ENCODE results near the gene DDIT3. TPM values are rescaled to one million over a fixed set of nuclear protein-coding genes. Genes with fewer than 3 reads are reported as not detected.

Gene DDIT3
- total RNA-seq, 2 donors from 2014 or later: 9.9 to 12.4 TPM

DNA sequence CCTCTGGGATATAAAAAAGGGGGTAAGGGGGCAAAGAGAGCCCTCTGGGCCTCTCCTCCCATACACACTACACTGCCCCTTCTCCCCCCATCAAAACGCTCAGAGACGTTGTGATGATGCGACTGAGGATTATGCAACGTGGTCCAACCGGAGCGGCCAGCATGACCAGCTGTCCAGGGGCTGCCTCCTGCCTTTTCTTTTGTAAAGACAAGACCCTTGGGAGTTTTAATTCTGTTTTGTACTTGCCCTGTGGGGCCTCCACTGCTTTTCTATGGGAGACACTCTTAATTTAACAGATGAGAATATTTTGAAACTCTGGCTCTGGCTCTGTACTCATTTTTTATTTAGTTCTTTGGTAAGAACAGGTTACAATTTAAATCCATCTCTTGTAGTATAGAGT, 9.5 kb upstream of the DDIT3 start:
- Mint-ChIP-seq H3K4me3 (no peak overlapping the region), H3K27me3 (ENCODE audit: insufficient read depth) (no peaks in the 10 kb centered on the region), H3K27ac (no peak overlapping the region), H3K4me1 (no peaks in the 10 kb centered on the region), H3K9me3 (no peaks in the 10 kb centered on the region), H3K36me3 (ENCODE audit: low read depth) (peaks cover 64% of the 10 kb centered on the region)
- DNase-seq: no peak
- H3K4me3 ChIP-seq (ENCODE audit: low read length): no peak overlapping the region
- H3K27ac ChIP-seq (ENCODE audit: low read depth, low read length): no peak overlapping the region
- peaks cover 6% of the 10 kb centered on the region for H3K4me1 ChIP-seq (ENCODE audit: control insufficient read depth, insufficient read depth, low read length)
- no peaks in the 10 kb centered on the region for H3K27me3 ChIP-seq (ENCODE audit: control insufficient read depth, insufficient read depth, low read length, poor library complexity, severe bottlenecking)
- TF ChIP-seq, protein P1, sequence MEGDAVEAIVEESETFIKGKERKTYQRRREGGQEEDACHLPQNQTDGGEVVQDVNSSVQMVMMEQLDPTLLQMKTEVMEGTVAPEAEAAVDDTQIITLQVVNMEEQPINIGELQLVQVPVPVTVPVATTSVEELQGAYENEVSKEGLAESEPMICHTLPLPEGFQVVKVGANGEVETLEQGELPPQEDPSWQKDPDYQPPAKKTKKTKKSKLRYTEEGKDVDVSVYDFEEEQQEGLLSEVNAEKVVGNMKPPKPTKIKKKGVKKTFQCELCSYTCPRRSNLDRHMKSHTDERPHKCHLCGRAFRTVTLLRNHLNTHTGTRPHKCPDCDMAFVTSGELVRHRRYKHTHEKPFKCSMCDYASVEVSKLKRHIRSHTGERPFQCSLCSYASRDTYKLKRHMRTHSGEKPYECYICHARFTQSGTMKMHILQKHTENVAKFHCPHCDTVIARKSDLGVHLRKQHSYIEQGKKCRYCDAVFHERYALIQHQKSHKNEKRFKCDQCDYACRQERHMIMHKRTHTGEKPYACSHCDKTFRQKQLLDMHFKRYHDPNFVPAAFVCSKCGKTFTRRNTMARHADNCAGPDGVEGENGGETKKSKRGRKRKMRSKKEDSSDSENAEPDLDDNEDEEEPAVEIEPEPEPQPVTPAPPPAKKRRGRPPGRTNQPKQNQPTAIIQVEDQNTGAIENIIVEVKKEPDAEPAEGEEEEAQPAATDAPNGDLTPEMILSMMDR (conservative IDR thresholded peaks at IDR 0.05): no peak
- no peaks in the 10 kb centered on the region for H3K9me3 ChIP-seq (ENCODE audit: control insufficient read depth, low read length)
- WGBS, 2 experiments (ENCODE audit: insufficient coverage in 1 of 2, insufficient read length in 1 of 2): 92 to 94% methylated on average over 6 of the region's 6 CpGs
- H3K36me3 ChIP-seq (ENCODE audit: control insufficient read depth, insufficient read depth, low read length): peaks cover 92% of the 10 kb centered on the region
- no peak overlapping the region for H3K9ac ChIP-seq (ENCODE audit: extremely low read depth, low read length, poor library complexity, severe bottlenecking)

DNA sequence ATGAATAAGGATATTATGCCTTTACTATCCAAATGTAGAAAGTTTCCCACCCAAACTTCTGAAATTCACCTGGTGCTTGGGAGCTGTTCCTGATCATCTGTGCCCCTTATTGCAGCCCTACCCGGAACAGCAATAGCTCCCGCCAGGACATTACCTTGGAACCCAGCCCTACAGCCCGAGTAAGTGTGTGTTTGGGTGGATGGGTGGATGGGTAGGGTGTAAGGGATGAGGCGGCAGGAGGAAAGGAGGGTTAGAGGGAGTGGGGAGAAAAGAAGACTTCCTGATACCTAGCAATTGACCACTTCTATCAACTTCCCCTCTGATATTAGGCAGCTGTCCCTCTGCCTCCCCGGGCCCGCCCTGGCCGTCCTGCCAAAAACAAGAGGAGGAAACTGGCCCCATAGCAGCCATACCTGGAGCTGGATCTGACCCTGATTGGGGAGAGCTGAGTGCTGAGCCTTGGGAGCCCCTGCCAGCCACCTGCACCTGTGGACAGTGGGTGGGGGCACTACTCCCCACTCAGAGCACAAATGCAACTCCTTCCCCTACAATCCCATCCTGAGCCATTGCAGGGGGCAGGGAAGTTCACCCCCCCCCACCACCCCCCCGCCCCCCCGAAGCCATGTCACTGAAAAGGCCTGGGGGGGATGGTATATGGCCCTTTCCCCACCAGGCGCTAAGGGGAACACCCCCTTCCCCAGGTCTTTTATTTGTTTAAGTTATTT, 8.7 kb upstream of the DDIT3 start:
- WGBS, 2 experiments (ENCODE audit: insufficient coverage in 1 of 2, insufficient read length in 1 of 2): 91% methylated on average over 8 of the region's 10 CpGs; no CpG with 5 or more reads in 1 of the 2 experiments
- Mint-ChIP-seq H3K9me3 (no peaks in the 10 kb centered on the region), H3K27me3 (ENCODE audit: insufficient read depth) (no peaks in the 10 kb centered on the region), H3K27ac (no peak overlapping the region), H3K4me1 (peaks cover 5% of the 10 kb centered on the region), H3K36me3 (ENCODE audit: low read depth) (peaks cover 63% of the 10 kb centered on the region), H3K4me3 (no peak overlapping the region)
- peaks cover 92% of the 10 kb centered on the region for H3K36me3 ChIP-seq (ENCODE audit: control insufficient read depth, insufficient read depth, low read length)
- H3K27ac ChIP-seq (ENCODE audit: low read depth, low read length): no peak overlapping the region
- H3K4me1 ChIP-seq (ENCODE audit: control insufficient read depth, insufficient read depth, low read length): peaks cover 6% of the 10 kb centered on the region
- H3K9ac ChIP-seq (ENCODE audit: extremely low read depth, low read length, poor library complexity, severe bottlenecking): no peak overlapping the region
- TF ChIP-seq, protein P1 (conservative IDR thresholded peaks at IDR 0.05): no peak
- no peak for DNase-seq
- no peaks in the 10 kb centered on the region for H3K27me3 ChIP-seq (ENCODE audit: control insufficient read depth, insufficient read depth, low read length, poor library complexity, severe bottlenecking)
- no peak overlapping the region for H3K4me3 ChIP-seq (ENCODE audit: low read length)
- no peaks in the 10 kb centered on the region for H3K9me3 ChIP-seq (ENCODE audit: control insufficient read depth, low read length)

DNA sequence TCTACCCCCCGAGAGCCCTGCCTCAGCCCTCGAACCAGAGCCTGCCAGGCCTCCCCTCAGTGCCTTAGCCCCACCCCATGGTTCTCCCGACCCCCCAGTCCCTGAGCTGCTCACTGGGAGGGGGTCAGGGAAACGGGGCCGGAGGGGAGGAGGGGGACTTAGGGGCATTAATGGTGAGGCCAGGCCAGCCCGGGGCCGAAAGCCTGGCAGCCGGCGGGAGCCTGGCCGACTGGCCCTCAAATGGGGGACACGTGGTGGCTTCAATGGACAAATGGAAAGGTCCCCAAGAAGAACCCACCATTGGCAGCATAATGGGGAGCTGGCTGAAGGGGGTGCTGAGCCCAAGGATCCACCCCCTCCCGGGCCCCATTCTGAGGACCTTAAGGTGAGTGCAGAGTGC, 7.9 kb upstream of the DDIT3 start:
- no peak overlapping the region for H3K27ac ChIP-seq (ENCODE audit: low read depth, low read length)
- no peaks in the 10 kb centered on the region for H3K27me3 ChIP-seq (ENCODE audit: control insufficient read depth, insufficient read depth, low read length, poor library complexity, severe bottlenecking)
- 93 to 98% methylated on average over 7 to 12 of the region's 12 CpGs for WGBS, 2 experiments (ENCODE audit: insufficient coverage in 1 of 2, insufficient read length in 1 of 2)
- Mint-ChIP-seq H3K4me1 (peaks cover 13% of the 10 kb centered on the region), H3K27me3 (ENCODE audit: insufficient read depth) (no peaks in the 10 kb centered on the region), H3K9me3 (no peaks in the 10 kb centered on the region), H3K4me3 (no peak overlapping the region), H3K27ac (no peak overlapping the region), H3K36me3 (ENCODE audit: low read depth) (peaks cover 56% of the 10 kb centered on the region)
- no peak overlapping the region for H3K9ac ChIP-seq (ENCODE audit: extremely low read depth, low read length, poor library complexity, severe bottlenecking)
- H3K36me3 ChIP-seq (ENCODE audit: control insufficient read depth, insufficient read depth, low read length): peaks cover 88% of the 10 kb centered on the region
- DNase-seq: no peak
- no peak overlapping the region for H3K4me3 ChIP-seq (ENCODE audit: low read length)
- TF ChIP-seq, protein P1 (conservative IDR thresholded peaks at IDR 0.05): no peak
- no peaks in the 10 kb centered on the region for H3K9me3 ChIP-seq (ENCODE audit: control insufficient read depth, low read length)
- peaks cover 6% of the 10 kb centered on the region for H3K4me1 ChIP-seq (ENCODE audit: control insufficient read depth, insufficient read depth, low read length)

Measured in endodermal cell (in vitro differentiated cells).